ENCODE data around the gene NUTM1.

Gene NUTM1

DNA sequence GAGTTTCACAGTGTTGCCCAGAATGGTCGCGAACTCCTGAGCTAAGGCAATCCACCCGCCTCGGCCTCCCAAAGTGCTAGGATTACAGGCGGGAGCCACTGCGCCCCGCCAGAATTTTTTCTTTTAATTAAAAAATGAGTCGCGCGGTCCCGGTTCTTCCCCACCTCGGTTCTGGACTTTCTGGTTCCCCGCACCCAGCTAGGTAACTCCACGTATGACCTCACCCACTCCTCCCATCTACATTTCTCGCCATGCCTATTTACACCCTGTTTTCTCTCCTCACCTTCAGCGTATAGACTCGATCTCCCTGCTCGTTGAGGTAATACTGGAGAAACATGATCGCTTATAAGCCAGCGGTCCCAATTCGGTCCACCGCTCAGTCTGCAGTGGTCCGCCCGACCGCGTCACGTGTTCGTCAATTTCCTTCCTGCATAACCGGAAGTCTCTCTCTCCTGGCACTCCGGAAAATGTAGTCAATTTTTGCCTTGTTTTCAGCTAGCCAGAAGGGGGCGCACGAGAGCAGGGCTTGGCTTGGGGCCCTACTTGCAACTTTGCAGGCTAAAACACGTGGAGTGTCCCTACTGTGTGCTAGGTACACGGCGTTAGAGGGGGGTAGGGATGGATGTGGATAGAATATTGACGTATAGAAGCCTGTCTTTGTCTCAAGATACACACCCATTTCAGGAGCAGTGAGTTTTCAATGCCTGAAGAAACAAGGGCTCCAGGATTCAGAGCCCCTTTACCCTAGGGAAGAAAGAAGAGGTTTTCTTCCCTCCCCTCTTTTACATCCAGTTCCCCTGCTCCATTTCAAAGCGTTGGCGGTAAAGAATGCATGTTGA, at the start of gene NUTM1, which contains the start of gene NOP10:
Gene NUTM1 (plus strand): TSS at position 579 of the 839 bp plus-strand sequence. CDS start 382 bp downstream, outside the sequence.
Gene NOP10 (minus strand): TSS at position 400 of the 839 bp plus-strand sequence. CDS start 63 bp downstream, at position 337.
- Histone ChIP-seq H3K4me1 (peaks cover 40 to 43% (median 41%) of the 10 kb centered on the region in 10 experiments), H3K36me3 (peaks cover 21 to 37% (median 33%) of the 10 kb centered on the region in 11 experiments), H3K27ac (peak within 1 kb of the TSS; percentile 68 to 94 (median 90)), H3K9ac (peak within 1 kb of the TSS; percentile 81 to 95 (median 91)), H3K9me3 (replicated peaks in 1 of 11) (peaks cover 0 to 10% (median 0%) of the 10 kb centered on the region in 11 experiments; a peak in 6 of 22 replicates), H3K4me2 (peak within 1 kb of the TSS; percentile 69 to 99 (median 95)), H4K20me1 (peaks cover 0 to 15% (median 0%) of the 10 kb centered on the region in 11 experiments; a peak in 5 of 22 replicates), H3K4me3 (peak within 1 kb of the TSS; percentile 77 to 100 (median 88)), H3K27me3 (no peaks in the 10 kb centered on the region)
- TF ChIP-seq Cebpa-rat (IDR thresholded peaks at IDR 0.05) = no peak

DNA sequence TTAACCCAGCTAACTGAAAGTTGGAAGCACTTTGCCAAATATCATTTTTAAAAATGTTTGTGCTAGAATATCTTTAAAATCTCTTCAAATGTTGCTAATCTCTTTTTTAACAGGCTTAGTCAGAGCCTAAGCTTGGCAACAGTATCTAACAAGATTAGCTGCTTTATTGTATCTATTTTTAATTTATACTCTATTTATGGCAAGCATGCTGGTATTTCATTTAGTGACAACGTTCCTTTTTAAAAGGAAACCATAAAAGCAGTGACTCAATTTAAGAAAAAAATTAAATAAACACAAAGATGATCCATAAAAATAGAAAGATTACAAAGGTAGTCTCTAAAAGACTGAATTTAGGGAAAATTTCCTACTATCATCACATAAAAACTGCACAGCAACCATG, 46.1 kb upstream of the NUTM1 start:
- H3K27ac ChIP-seq = no peak overlapping the region
- H3K4me2 ChIP-seq = peak overlapping the region in 10 of 11 experiments; percentile 12 to 67 (median 46); a peak in 15 of 22 replicates
- H3K4me1 ChIP-seq = peaks cover 30 to 46% (median 31%) of the 10 kb centered on the region in 10 experiments
- H4K20me1 ChIP-seq = peaks cover 59 to 100% (median 99%) of the 10 kb centered on the region in 11 experiments; a peak in 21 of 22 replicates
- TF ChIP-seq Cebpa-rat (IDR thresholded peaks at IDR 0.05) = no peak
- peaks cover 32 to 96% (median 77%) of the 10 kb centered on the region in 11 experiments for H3K36me3 ChIP-seq
- no peaks in the 10 kb centered on the region for H3K27me3 ChIP-seq
- no peak overlapping the region for H3K4me3 ChIP-seq
- no peak overlapping the region for H3K9ac ChIP-seq
- H3K9me3 ChIP-seq (replicated peaks in 1 of 11) = peaks cover 0 to 30% (median 24%) of the 10 kb centered on the region in 11 experiments; a peak in 16 of 22 replicates

DNA sequence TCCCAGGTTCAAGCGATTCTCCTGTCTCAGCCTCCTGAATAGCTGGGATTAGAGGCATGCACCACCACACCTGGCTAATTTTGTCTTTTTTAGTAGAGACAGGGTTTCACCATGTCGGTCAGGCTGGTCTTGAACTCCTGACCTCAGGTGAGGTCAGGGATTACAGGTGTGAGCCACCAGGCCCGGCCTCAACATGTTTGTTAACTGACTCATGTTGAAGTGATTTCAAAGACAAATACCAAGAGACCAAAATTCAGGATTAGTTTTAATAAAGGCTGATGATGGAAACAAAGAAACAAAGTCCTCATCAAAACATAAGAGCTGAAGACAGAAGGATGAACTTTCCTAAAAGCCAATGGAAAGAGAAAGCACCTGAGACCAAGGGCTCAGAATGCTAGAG, 42.1 kb upstream of the NUTM1 start:
- Histone ChIP-seq H3K27me3 (no peaks in the 10 kb centered on the region), H3K9ac (no peak overlapping the region), H3K4me2 (no peak overlapping the region), H4K20me1 (peaks cover 53 to 100% (median 98%) of the 10 kb centered on the region in 11 experiments; a peak in 21 of 22 replicates), H3K9me3 (replicated peaks in 1 of 11) (no peaks in the 10 kb centered on the region), H3K27ac (no peak overlapping the region), H3K36me3 (peaks cover 4 to 91% (median 60%) of the 10 kb centered on the region in 11 experiments; a peak in 20 of 22 replicates), H3K4me3 (no peak overlapping the region), H3K4me1 (peaks cover 30 to 48% (median 31%) of the 10 kb centered on the region in 10 experiments)
- TF ChIP-seq Cebpa-rat (IDR thresholded peaks at IDR 0.05) = no peak

GRCh38 chr15:34304613-34305012, 38.5 kb upstream of the NUTM1 start:
- no peak overlapping the region for H3K27ac ChIP-seq
- peaks cover 0 to 26% (median 3%) of the 10 kb centered on the region in 10 experiments; a peak in 12 of 20 replicates for H3K4me1 ChIP-seq
- peaks cover 13 to 99% (median 76%) of the 10 kb centered on the region in 11 experiments; a peak in 21 of 22 replicates for H3K36me3 ChIP-seq
- H3K9ac ChIP-seq = no peak overlapping the region
- H3K9me3 ChIP-seq (replicated peaks in 1 of 11) = no peaks in the 10 kb centered on the region
- TF ChIP-seq Cebpa-rat (IDR thresholded peaks at IDR 0.05) = no peak
- no peak overlapping the region for H3K4me2 ChIP-seq
- H3K4me3 ChIP-seq = no peak overlapping the region
- H3K27me3 ChIP-seq = no peaks in the 10 kb centered on the region
- H4K20me1 ChIP-seq = peaks cover 36 to 100% (median 97%) of the 10 kb centered on the region in 11 experiments; a peak in 21 of 22 replicates

DNA sequence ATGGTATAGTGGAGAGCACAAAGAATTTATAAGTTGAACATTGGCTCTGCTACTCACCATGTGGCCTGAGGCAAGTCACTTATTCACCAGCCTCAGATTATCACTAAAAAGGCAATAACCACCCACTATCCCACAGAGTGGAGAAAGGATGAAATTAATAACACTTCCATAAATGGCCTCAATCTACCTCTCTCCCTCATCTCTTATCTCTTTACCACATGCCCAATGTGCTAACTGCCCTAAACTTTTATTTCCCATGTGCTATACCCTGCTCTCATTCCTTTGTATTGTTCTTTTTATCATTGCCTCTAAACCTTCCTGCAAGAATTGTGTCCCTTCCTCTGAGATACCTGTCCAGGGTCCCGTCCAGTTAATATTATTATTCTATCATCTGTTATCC, 31.6 kb upstream of the NUTM1 start:
- TF ChIP-seq Cebpa-rat (IDR thresholded peaks at IDR 0.05) = no peak
- no peak overlapping the region for H3K27ac ChIP-seq

GRCh38 chr15:34314491-34315490, 28.3 kb upstream of the NUTM1 start:
- H4K20me1 ChIP-seq = peaks cover 16 to 90% (median 79%) of the 10 kb centered on the region in 11 experiments; a peak in 21 of 22 replicates
- TF ChIP-seq Cebpa-rat (IDR thresholded peaks at IDR 0.05) = no peak
- peak overlapping the region in 3 of 11 experiments; percentile 17 to 40 (median 24); a peak in 2 of 22 replicates for H3K27ac ChIP-seq
- H3K9me3 ChIP-seq (replicated peaks in 1 of 11) = no peaks in the 10 kb centered on the region
- H3K27me3 ChIP-seq = no peaks in the 10 kb centered on the region
- peak overlapping the region in 2 of 11 experiments; percentile 2 to 3; a peak in 3 of 22 replicates for H3K9ac ChIP-seq
- H3K36me3 ChIP-seq = peaks cover 9 to 60% (median 50%) of the 10 kb centered on the region in 11 experiments; a peak in 20 of 22 replicates
- peaks cover 27 to 67% (median 51%) of the 10 kb centered on the region in 10 experiments for H3K4me1 ChIP-seq
- peak overlapping the region; percentile 59 to 91 (median 84) for H3K4me2 ChIP-seq
- peak overlapping the region in 8 of 10 experiments; percentile 17 to 72 (median 58); a peak in 12 of 20 replicates for H3K4me3 ChIP-seq

More for the DNA sequence above, 31.6 kb upstream of the NUTM1 start:
- H3K27me3 ChIP-seq = no peaks in the 10 kb centered on the region
- peaks cover 14 to 43% (median 28%) of the 10 kb centered on the region in 10 experiments for H3K4me1 ChIP-seq
- no peak overlapping the region for H3K4me2 ChIP-seq
- no peak overlapping the region for H3K4me3 ChIP-seq
- H3K36me3 ChIP-seq = peaks cover 18 to 93% (median 74%) of the 10 kb centered on the region in 11 experiments; a peak in 20 of 22 replicates
- no peaks in the 10 kb centered on the region for H3K9me3 ChIP-seq (replicated peaks in 1 of 11)
- H4K20me1 ChIP-seq = peaks cover 25 to 100% (median 96%) of the 10 kb centered on the region in 11 experiments; a peak in 21 of 22 replicates
- H3K9ac ChIP-seq = no peak overlapping the region

- H3K9ac ChIP-seq = peak overlapping the region; percentile 68 to 86 (median 79)
- peak overlapping the region; percentile 60 to 74 (median 68) for H3K4me3 ChIP-seq
- H3K27ac ChIP-seq = peak overlapping the region; percentile 52 to 95 (median 87)
- H3K27me3 ChIP-seq = no peaks in the 10 kb centered on the region
- H3K9me3 ChIP-seq (replicated peaks in 1 of 11) = peaks cover 4 to 10% (median 5%) of the 10 kb centered on the region in 11 experiments; a peak in 19 of 22 replicates
- H3K4me2 ChIP-seq = peak overlapping the region; percentile 81 to 91 (median 89)
- peaks cover 6 to 68% (median 42%) of the 10 kb centered on the region in 11 experiments; a peak in 20 of 22 replicates for H4K20me1 ChIP-seq
- no peak for TF ChIP-seq Cebpa-rat (IDR thresholded peaks at IDR 0.05)
- H3K36me3 ChIP-seq = peaks cover 5 to 44% (median 32%) of the 10 kb centered on the region in 11 experiments; a peak in 20 of 22 replicates
- H3K4me1 ChIP-seq = peaks cover 46 to 87% (median 72%) of the 10 kb centered on the region in 10 experiments
These were observed 24.6 kb upstream of the NUTM1 start for GRCh38 chr15:34318277-34319079.
